ENCODE results near the gene HOXB2.

GRCh38 chr17:48565022-48565554, 20.2 kb upstream of the HOXB2 start:
- no peak for TF ChIP-seq CTCF (IDR thresholded peaks at IDR 0.05)
- TF ChIP-seq POLR2AphosphoS5 (IDR thresholded peaks at IDR 0.05) = no peak
- TF ChIP-seq POLR2A (IDR thresholded peaks at IDR 0.05; ENCODE audit: low read depth) = no peak
